Caco-2 (cell line): ENCODE measurements around the gene CGB7. TPM values are rescaled to one million over a fixed set of nuclear protein-coding genes. Genes with fewer than 3 reads are reported as not detected.
"Not testable (repeated sequence)": the region's sequence is repeated elsewhere in the genome, so short reads cannot be mapped to it uniquely, and the experiment has no call there.

Experiments used
- BruUV-seq: library from RNA; stranded (reverse); fragments of 400-500 nt; replicated peaks from 2 replicates; lab custom pipeline; 2021; lab: Mats Ljungman, UMichigan
- CTCF ChIA-PET: fragments of 300-600 bp; sonication (Branson Sonifier 250); formaldehyde crosslinking; loops from one replicate; lab custom pipeline; 2022; ENCODE audit warnings: antibody characterized with exemption; lab: Charles Lee
- POLR2A ChIA-PET: fragments of 300-600 bp; sonication (Branson Sonifier 250); formaldehyde crosslinking; loops from one replicate; lab custom pipeline; 2022; ENCODE audit warnings: antibody characterized with exemption; lab: Charles Lee
- DNase-seq, 2 experiments: peaks; one replicate each; pipeline versions ENCODE4 v3.0.0 to v3.0.0-alpha.2; 2020 to 2022
- H3K27me3 ChIP-seq: replicated peaks from 2 replicates; pipeline ENCODE4 v1.6.0; 2011; ENCODE audit warnings: low read length; ENCODE audit not compliant: control insufficient read depth, insufficient read depth
- H3K36me3 ChIP-seq: 2 replicates; pipeline ENCODE4 v1.5.1; 2011; ENCODE audit warnings: low read length; ENCODE audit not compliant: control insufficient read depth, insufficient read depth
- H3K4me1 ChIP-seq: fragments of 250-450 bp; sonication (Bioruptor Pico); 2 replicates; pipeline ENCODE4 v1.5.1; 2020; ENCODE audit warnings: mild to moderate bottlenecking
- H3K4me3 ChIP-seq: 2 replicates; pipeline ENCODE4 v1.5.1; 2011; ENCODE audit warnings: low read depth, mild to moderate bottlenecking, control low read depth, low read length
- H3K9me3 ChIP-seq: fragments of 250-450 bp; sonication (Bioruptor Pico); 2 replicates; pipeline ENCODE4 v1.5.1; 2020; ENCODE audit warnings: mild to moderate bottlenecking, moderate library complexity
- H3K27ac Mint-ChIP-seq: one replicate; pipeline ENCODE4 v1.8.0; 2022; ENCODE audit warnings: mixed read lengths; ENCODE audit not compliant: unreplicated experiment
- H3K27me3 Mint-ChIP-seq: one replicate; pipeline ENCODE4 v1.8.0; 2022; ENCODE audit warnings: mixed read lengths; ENCODE audit not compliant: insufficient read depth, unreplicated experiment
- H3K36me3 Mint-ChIP-seq: one replicate; pipeline ENCODE4 v1.8.0; 2022; ENCODE audit warnings: mild to moderate bottlenecking, mixed read lengths; ENCODE audit not compliant: insufficient read depth, unreplicated experiment
- H3K4me1 Mint-ChIP-seq: one replicate; pipeline ENCODE4 v1.8.0; 2022; ENCODE audit warnings: low read depth, mixed read lengths; ENCODE audit not compliant: unreplicated experiment
- H3K4me3 Mint-ChIP-seq: one replicate; pipeline ENCODE4 v1.8.0; 2022; ENCODE audit warnings: mild to moderate bottlenecking, moderate library complexity, mixed read lengths; ENCODE audit not compliant: unreplicated experiment
- H3K9me3 Mint-ChIP-seq: one replicate; pipeline ENCODE4 v1.8.0; 2022; ENCODE audit warnings: mixed read lengths; ENCODE audit not compliant: unreplicated experiment
- CTCF ChIP-seq, 2 experiments: fragments of 200-600 bp in 1 of 2; IDR thresholded peaks; 1 replicate in 1 of 2; 2 replicates in 1 of 2; pipeline versions ENCODE4 v1.5.1 to v1.8.0; 2011 to 2022; ENCODE audit warnings: antibody characterized with exemption in 1 of 2, control low read depth in 1 of 2, inconsistent platforms in 1 of 2, low read depth in 1 of 2, low read length in 1 of 2, mild to moderate bottlenecking in 1 of 2, moderate library complexity in 1 of 2; ENCODE audit not compliant: insufficient read depth in 1 of 2, severe bottlenecking in 1 of 2, unreplicated experiment in 1 of 2
- intact Hi-C: fragments of 100-400 bp; cut with micrococcal nuclease; formaldehyde crosslinking; loops from one replicate; pipeline ENCODE4 v1.10.0; 2022; ENCODE audit not compliant: unreplicated experiment
- total RNA-seq: library from RNA; stranded (reverse); gene quantifications from 2 replicates; pipeline ENCODE4 v1.2.3, GENCODE V29; 2022

CGB7 gene
- total RNA-seq, 1 experiment from 2014 or later: 3.0 TPM

- intact Hi-C loops: no loop called here
- peaks cover 6% of the 10 kb centered on the region for H3K27me3 Mint-ChIP-seq
- H3K4me1 ChIP-seq: peaks cover 7% of the 10 kb centered on the region
- H3K9me3 Mint-ChIP-seq: no peaks in the 10 kb centered on the region
- peaks cover 6% of the 10 kb centered on the region for H3K36me3 Mint-ChIP-seq
- H3K36me3 ChIP-seq: no peaks in the 10 kb centered on the region
- POLR2A ChIA-PET: no interaction called here
- H3K4me3 Mint-ChIP-seq: no peak overlapping the region
- peaks cover 8% of the 10 kb centered on the region for H3K4me1 Mint-ChIP-seq
- peak overlapping the region; percentile 54 for H3K27ac Mint-ChIP-seq
- no peak for TF ChIP-seq CTCF (IDR thresholded peaks at IDR 0.05; ENCODE audit: insufficient read depth in 1 of 2, low read depth in 1 of 2, low read length in 1 of 2, severe bottlenecking in 1 of 2, unreplicated experiment in 1 of 2)
- no peak for DNase-seq
- no peaks in the 10 kb centered on the region for H3K27me3 ChIP-seq
- no peak overlapping the region for H3K4me3 ChIP-seq
- CTCF ChIA-PET: interaction anchor here (0.6 to 1.7 kb wide), 3 partner anchors 10 to 713 kb away, joined by 4 to 9 read pairs (median 5); no protein-coding TSS in a partner anchor
- no peaks in the 10 kb centered on the region for H3K9me3 ChIP-seq
- no TSS peak for BruUV-seq
Measured at GRCh38 chr19:49059053-49059452, 1.5 kb upstream of the CGB7 start.

GRCh38 chr19:49058562-49058961 is 1.0 kb upstream of the CGB7 start:
- H3K27me3 Mint-ChIP-seq: peaks cover 9% of the 10 kb centered on the region

GRCh38 chr19:49056902-49057596 is 500 bp downstream of the CGB7 start:
- H3K9me3 Mint-ChIP-seq, H3K27me3 ChIP-seq, H3K4me1 Mint-ChIP-seq, BruUV-seq, H3K9me3 ChIP-seq, H3K36me3 ChIP-seq, H3K36me3 Mint-ChIP-seq, H3K27me3 Mint-ChIP-seq, H3K4me1 ChIP-seq: not testable (repeated sequence)
- DNase-seq: peak in 1 of 2 experiments; percentile 11
- intact Hi-C loops: loop anchor here (2.0 kb wide), 1 partner anchor 64 kb away; the partner anchor contains the start of genes GYS1 and RUVBL2
- ChIA-PET POLR2A (interaction anchor here (0.6 kb wide), 1 partner anchor 64 kb away, joined by 9 read pairs; the partner anchor contains the start of gene GYS1), CTCF (interaction anchor here (0.6 to 2.8 kb wide), 14 partner anchors 8 to 468 kb away, joined by 3 to 16 read pairs (median 5); partner anchors contain the start of genes GYS1, LIN7B, NTF4 and RUVBL2)
- peak overlapping the region; percentile 3 for H3K27ac Mint-ChIP-seq
- H3K4me3 ChIP-seq: peak overlapping the region; percentile 51
- peak overlapping the region; percentile 73 for H3K4me3 Mint-ChIP-seq

More at GRCh38 chr19:49058562-49058961, 1.0 kb upstream of the CGB7 start:
- intact Hi-C loops: no loop called here
- Histone ChIP-seq H3K27me3 (no peaks in the 10 kb centered on the region), H3K4me3 (no peak overlapping the region), H3K9me3 (no peaks in the 10 kb centered on the region), H3K4me1 (peaks cover 3% of the 10 kb centered on the region), H3K36me3 (no peaks in the 10 kb centered on the region)
- peak overlapping the region; percentile 54 for H3K27ac Mint-ChIP-seq
- H3K4me3 Mint-ChIP-seq: peak overlapping the region; percentile 73
- POLR2A ChIA-PET: no interaction called here
- no peak for TF ChIP-seq CTCF (IDR thresholded peaks at IDR 0.05; ENCODE audit: insufficient read depth in 1 of 2, low read depth in 1 of 2, low read length in 1 of 2, severe bottlenecking in 1 of 2, unreplicated experiment in 1 of 2)
- no TSS peak for BruUV-seq
- H3K9me3 Mint-ChIP-seq: no peaks in the 10 kb centered on the region
- peaks cover 8% of the 10 kb centered on the region for H3K4me1 Mint-ChIP-seq
- peak; percentile 62 to 71 for DNase-seq
- peaks cover 6% of the 10 kb centered on the region for H3K36me3 Mint-ChIP-seq
- CTCF ChIA-PET: interaction anchor here (0.6 to 1.7 kb wide), 3 partner anchors 11 to 713 kb away, joined by 4 to 9 read pairs (median 5); no protein-coding TSS in a partner anchor
